Activated T-helper 1 cell treated with anti-CD3 and anti-CD28 coated beads, Interleukin-2, amount 50 U/mL, for 16 hours (primary cell): Measurements from ENCODE around the gene MECP2.

ENCODE experiments used
- DNase-seq, 2 donors: peaks; one replicate each; pipeline ENCODE4 v3.0.0-alpha.2; 2020; ENCODE audit warnings: low read depth in 1 of 2, low spot score in 1 of 2

Gene MECP2

GRCh38 chrX:154116426-154117211, 19.1 kb upstream of the MECP2 start:
- DNase-seq: no peak

DNA sequence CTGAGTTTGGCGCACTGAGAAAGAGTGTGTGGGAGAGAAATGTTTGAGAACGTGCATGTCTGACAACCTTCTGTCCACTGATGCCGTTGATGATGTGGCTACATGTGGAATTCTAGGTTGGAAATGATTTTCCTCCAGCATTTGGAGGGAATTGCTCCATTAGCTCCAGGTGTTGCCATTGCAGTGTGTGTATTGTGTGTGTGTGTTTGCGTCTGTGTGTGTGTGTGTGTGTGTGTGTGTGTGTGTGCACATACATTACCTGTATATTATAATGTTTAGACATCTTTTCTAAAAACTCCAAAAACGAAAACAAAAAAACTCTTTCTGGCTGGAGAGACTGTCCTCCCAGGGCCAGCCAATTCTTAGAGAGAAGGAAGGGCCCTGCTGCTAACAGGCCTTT, 18.2 kb upstream of the MECP2 start:
- DNase-seq: no peak

DNA sequence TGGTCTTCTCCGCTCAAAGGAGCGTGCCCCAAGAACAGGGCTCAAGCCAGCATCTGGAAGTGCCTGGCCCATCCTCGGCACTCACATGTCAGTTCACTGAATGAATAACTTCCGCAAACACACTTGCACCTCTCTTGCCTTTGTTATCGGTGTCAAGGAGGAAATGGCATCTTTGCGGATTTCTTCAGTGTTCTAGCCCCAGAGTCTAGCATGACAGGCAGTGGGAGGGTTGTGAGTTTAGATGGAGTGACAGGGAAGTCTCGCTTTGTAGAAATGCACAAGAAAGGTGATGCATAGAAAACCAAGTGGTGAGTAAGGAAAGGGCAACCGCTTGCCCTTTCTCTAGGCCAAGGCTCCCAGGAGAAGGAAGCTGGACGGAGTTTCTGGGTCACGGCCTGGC, 17.6 kb upstream of the MECP2 start:
- no peak for DNase-seq

DNA sequence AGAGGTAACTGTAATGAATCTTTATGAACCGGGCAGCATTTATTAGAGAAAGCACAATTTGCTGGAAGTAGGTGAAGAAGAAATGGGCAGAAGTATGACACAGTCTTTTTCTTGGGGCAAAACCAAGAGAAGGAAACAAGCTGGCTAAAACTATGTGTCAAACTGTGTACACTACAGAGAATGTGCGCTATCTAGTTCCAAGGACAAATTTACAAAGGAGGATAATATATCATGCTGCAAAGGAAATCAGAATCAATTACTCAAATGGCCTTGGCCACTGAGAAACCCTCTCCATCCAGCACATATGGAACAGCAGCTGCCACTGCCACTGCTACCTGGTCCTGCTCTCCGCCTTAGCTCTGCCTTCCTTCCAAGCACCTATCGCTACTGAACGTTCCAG, 17.1 kb upstream of the MECP2 start:
- DNase-seq: no peak

DNA sequence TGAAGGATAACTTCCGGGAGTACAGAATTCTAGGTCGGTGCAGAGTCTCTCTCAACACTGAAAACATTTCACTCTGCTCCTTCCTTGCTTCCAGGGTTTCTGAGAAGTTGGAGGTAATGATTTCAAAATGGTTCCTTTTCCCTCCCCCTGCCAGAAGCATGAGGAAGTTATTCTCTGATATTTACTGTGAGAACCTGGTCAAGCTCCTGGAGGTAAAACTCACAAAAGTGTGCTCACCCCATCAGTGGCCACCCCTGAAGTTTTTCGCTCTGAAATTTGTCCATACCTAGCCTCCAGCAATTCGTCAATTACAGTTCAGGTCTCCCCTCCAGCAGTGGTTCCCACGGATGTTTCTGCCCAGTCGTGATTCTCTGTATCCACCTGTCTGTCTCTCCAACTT, 16.2 kb upstream of the MECP2 start:
- no peak for DNase-seq

GRCh38 chrX:154098551-154098950, 1.0 kb upstream of the MECP2 start:
- no peak for DNase-seq

GRCh38 chrX:154097003-154097588, 421 bp downstream of the MECP2 start:
- peak; percentile 26 to 52 for DNase-seq

DNA sequence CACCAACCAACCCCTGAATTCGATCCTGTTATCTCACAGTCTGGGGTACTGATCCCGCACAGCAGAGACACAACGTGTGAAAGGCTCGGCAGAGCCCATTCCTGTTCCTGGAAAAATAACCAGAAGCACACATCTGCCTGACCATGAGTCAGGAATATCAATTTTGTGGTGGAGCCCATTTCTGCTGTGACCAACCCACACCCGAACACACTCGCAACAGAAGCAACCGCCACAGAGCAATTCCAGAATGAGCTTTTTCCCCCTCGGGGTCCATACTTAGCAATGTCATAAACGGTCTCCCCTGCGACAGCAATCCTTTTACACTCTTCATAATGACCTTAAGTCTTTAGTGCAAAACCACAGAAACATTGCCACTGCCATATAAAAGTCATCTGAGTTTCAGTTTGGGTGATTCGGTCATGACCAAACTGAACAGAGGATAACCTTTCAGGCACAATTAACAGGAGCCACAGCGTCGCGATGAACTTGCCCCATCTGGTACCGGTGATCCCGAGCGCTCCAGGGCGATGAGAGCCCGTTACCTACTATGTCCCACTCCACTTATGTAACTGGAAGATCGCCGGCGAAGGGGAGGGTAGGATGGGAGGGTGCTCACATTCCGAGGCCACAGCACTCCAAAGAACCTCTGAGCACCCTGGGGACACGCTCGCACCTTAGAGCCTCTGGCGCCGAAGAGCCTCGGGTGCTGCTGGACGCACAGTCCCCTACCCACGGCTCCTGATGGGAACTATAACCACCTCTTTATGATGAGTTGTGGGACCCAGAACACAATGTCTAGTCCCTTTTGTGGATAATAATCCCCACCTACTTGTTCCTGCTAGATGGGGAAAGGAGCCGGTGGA, 1.1 kb downstream of the MECP2 start:
- no peak for DNase-seq

- DNase-seq: no peak
These were observed 2.7 kb downstream of the MECP2 start for GRCh38 chrX:154094833-154095232.

DNA sequence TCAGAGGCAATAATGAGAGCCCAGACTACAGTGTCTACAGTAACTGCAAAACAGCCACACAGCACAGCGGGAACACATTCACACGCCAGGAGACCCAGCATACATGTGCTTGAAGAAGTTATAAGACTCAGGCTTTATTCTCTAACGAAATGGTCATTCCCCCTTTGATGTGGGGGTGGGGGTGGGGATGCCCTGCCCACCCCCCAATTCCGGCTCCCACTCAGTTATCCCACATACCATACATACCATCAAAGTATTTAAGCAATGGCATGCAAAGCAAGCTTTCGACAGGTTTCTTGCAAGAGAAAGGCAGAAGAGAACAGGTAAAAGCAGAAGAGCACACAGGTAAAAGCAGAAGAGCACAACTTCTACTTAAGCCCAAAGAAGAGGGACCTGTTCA, 3.6 kb downstream of the MECP2 start:
- no peak for DNase-seq

DNA sequence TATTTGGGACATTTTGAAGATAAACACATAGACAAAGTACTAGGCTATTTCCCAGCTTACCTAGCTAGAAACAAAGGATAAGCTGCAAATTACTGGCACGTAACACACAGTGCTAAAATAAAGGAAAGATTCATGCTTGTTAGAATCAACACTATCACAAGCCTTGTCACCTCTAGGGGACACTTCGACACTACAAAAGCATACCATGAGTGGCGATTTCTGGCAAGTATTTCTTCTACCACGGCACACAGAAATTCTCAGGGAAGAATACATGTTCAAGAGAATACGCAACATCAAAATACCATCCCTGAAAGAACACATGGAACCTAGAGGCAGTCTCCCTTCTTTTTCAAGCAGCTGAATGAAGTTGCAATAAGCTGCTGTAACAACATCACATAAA, 5.1 kb downstream of the MECP2 start:
- no peak for DNase-seq

DNA sequence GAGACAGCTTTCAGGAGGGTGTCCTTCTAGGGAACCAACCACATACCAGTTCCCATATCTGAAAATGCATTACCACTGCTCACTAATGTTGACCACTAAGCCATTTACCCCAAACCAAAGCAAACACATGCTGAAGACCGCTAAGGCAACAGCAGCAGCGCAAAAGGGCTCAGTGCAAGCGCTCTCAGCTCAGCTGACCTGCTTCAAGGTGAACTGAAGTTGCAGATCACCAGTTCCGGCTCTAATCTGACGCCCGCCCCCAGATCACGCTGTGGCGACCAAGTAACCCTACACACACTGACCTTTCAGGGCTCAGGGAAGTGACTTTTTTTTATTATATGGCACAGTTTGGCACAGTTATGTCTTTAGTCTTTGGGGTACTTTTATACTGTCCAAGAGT, 5.8 kb downstream of the MECP2 start:
- DNase-seq: no peak

DNA sequence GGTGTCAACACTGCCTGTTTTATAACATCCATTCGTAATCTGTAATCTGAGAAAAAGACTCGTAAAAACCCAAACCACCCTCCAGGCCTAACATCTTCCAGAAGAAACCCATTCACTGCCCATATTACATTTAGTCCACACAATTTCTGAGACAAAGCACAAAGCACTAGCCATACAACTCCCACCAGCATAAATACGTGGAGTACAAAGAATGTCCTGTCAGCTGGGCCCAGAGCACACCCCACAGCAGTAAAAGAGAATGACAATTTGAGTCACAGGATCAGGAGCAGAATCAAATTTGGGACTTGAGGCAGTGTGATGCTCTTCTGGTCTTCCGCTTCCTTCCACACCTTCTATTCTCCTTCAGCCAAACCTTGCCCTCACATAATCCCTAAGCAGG, 6.8 kb downstream of the MECP2 start:
- DNase-seq: no peak

GRCh38 chrX:154084449-154085300, 12.8 kb downstream of the MECP2 start:
- DNase-seq: no peak

DNA sequence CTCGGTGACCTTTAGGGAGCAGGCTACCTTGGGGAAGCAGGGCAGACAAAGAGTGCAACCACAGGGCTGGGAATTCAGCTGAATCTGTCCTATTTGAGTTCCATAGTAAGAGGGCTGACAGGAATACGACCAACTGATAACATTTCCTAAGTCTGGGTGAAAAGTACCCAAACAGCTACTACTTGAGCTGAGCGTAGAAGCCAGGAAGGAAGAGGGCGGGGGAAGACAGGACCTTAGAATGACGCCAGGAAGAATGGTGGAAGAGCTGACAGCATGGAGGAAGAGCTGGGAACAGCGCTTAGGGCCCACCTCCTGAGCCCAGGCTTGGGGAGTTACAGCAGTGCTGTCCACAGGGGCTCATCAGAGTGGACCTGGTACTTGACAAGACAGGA, 14.4 kb downstream of the MECP2 start:
- DNase-seq: no peak

GRCh38 chrX:154082396-154083125, 15.0 kb downstream of the MECP2 start:
- DNase-seq: no peak

- DNase-seq: no peak
These were observed 20.4 kb downstream of the MECP2 start for GRCh38 chrX:154077101-154077500.

- DNase-seq: no peak
These were observed 23.3 kb downstream of the MECP2 start for GRCh38 chrX:154074199-154074598.

DNA sequence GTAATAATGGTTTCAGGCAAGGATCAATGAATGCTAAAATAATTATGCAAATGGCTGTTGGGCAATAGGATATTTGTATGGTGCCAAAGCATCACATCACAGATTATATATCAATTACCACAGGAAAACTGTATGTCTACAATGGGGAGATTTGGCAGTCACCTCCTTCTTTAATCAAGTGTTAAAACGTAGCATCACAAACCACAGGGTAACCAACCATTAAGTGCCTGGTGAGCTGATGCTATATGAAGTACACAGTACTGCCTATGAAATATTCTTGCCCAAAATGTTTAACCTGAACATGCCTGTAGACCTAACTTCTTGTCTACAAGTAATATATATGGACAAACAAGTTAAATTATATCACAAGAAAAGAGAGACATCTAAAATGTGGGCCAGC, 25.3 kb downstream of the MECP2 start:
- no peak for DNase-seq

DNA sequence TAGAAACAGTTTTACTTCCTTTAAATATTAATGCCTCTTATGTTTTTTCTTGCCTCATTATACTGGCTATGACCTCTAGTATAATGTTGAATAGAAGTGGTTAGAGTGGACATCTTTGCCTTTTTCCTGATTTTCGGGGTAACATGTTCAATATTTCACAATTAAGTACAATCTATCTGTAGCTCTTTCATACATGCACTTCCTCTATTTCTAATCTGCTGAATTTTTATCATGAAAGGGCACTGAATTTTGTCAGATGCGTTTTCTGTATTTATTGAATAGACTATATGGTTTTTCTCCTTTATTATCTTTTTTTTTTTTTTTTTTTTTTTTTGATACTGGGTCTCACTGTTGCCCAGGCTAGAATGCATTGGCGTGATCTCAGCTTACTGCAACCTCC, 29.0 kb downstream of the MECP2 start:
- no peak for DNase-seq
